HG02870 (cell line): Measurements from ENCODE around the gene SEC14L2.
A peak's percentile ranks its signal among the peaks of the same experiment; 100 is the strongest.
"Not testable (repeated sequence)": the region's sequence is repeated elsewhere in the genome, so short reads cannot be mapped to it uniquely, and the experiment has no call there.

Experiments used
- ATAC-seq: cut with Tn5 transposase; IDR thresholded peaks from one replicate; pipeline ENCODE4 v1.9.1; 2021; ENCODE audit warnings: mild to moderate bottlenecking, moderate library complexity; ENCODE audit not compliant: unreplicated experiment

SEC14L2 gene

GRCh38 chr22:30402028-30402765 lies 5.4 kb downstream of the SEC14L2 start:
- ATAC-seq, result no peak

GRCh38 chr22:30402766-30403104 lies 5.9 kb downstream of the SEC14L2 start:
- not testable (repeated sequence) for ATAC-seq

GRCh38 chr22:30404307-30404706 lies 7.5 kb downstream of the SEC14L2 start:
- ATAC-seq, result no peak

- ATAC-seq, result no peak
These were observed 8.9 kb downstream of the SEC14L2 start for GRCh38 chr22:30405731-30406130.

- ATAC-seq, result no peak
These were observed 9.6 kb downstream of the SEC14L2 start for GRCh38 chr22:30406400-30406799.

GRCh38 chr22:30408388-30409102 lies 11.7 kb downstream of the SEC14L2 start:
- no peak for ATAC-seq

- ATAC-seq, result no peak
These were observed 15.0 kb downstream of the SEC14L2 start for GRCh38 chr22:30411780-30412179.

GRCh38 chr22:30413001-30413400 lies 16.2 kb downstream of the SEC14L2 start:
- no peak for ATAC-seq

- no peak for ATAC-seq
These were observed 17.1 kb downstream of the SEC14L2 start for GRCh38 chr22:30413745-30414524.

GRCh38 chr22:30414525-30415047 lies 17.8 kb downstream of the SEC14L2 start:
- ATAC-seq, result no peak

GRCh38 chr22:30416403-30416802 lies 19.6 kb downstream of the SEC14L2 start:
- no peak for ATAC-seq

GRCh38 chr22:30416837-30417236 lies 20.0 kb downstream of the SEC14L2 start:
- ATAC-seq, result no peak

- no peak for ATAC-seq
These were observed 23.7 kb downstream of the SEC14L2 start for GRCh38 chr22:30420347-30421125.

- ATAC-seq, result no peak
These were observed 25.1 kb downstream of the SEC14L2 start for GRCh38 chr22:30421695-30422480.

- ATAC-seq, result no peak
These were observed 25.9 kb downstream of the SEC14L2 start for GRCh38 chr22:30422481-30423300.

GRCh38 chr22:30423301-30423958 lies 26.6 kb downstream of the SEC14L2 start:
- peak; percentile 16 for ATAC-seq

GRCh38 chr22:30423959-30424533 lies 27.2 kb downstream of the SEC14L2 start:
- ATAC-seq, result peak; percentile 85
